ENCODE measurements around the gene FHOD3. TPM values are rescaled to one million over a fixed set of nuclear protein-coding genes. Genes with fewer than 3 reads are reported as not detected.

Gene FHOD3
- total RNA-seq, 2 donors from 2014 or later, result 66.0 to 114 TPM

DNA sequence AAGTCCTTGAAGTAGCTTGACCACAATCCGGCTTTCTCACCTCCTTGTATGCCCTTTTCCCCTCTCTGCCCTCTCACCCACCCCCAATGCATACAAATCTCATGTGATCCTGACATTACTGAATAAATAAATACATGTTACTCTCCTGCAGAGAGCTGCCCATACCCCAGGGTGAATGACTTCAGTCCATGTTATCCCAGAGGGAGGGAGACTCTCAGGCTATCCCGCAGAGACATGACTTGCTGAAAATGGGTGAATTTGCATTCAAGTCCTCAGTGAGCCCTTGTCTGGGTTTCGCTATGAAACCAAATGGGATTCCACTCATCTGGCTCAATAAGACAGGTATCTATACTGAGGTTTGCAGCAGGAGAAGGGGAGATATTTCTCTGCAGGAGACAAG, 168.5 kb downstream of the FHOD3 start:
- Histone ChIP-seq H3K9me3 (no peaks in the 10 kb centered on the region), H3K4me1 (peaks cover 0 to 59% of the 10 kb centered on the region in 2 donors), H3K27me3 (no peaks in the 10 kb centered on the region), H3K4me3 (no peak overlapping the region), H3K27ac (peak overlapping the region; percentile 77 to 82), H3K36me3 (no peaks in the 10 kb centered on the region)
- TF ChIP-seq, protein P1, sequence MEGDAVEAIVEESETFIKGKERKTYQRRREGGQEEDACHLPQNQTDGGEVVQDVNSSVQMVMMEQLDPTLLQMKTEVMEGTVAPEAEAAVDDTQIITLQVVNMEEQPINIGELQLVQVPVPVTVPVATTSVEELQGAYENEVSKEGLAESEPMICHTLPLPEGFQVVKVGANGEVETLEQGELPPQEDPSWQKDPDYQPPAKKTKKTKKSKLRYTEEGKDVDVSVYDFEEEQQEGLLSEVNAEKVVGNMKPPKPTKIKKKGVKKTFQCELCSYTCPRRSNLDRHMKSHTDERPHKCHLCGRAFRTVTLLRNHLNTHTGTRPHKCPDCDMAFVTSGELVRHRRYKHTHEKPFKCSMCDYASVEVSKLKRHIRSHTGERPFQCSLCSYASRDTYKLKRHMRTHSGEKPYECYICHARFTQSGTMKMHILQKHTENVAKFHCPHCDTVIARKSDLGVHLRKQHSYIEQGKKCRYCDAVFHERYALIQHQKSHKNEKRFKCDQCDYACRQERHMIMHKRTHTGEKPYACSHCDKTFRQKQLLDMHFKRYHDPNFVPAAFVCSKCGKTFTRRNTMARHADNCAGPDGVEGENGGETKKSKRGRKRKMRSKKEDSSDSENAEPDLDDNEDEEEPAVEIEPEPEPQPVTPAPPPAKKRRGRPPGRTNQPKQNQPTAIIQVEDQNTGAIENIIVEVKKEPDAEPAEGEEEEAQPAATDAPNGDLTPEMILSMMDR (IDR thresholded peaks at IDR 0.05), result no peak
- no peak for DNase-seq (ENCODE audit: low spot score)

DNA sequence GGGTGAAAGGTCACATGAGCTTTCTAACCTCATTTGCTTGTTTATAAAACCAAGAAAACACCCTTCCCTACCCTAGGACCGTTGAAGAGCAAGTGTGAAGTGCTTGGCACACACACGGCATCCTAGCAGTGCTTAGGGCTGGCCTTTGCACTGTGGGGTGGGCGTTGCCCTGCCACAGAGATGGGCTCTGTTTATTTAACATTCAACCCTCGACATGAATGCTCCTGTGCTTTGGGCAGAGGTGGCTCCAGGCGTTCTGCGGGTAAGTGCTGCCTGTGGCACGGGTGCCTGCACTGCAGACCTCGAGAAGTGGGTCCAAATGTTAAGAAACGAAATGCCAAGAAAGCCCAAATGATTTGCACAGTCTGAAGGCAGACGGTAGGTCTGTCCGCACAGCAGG, 170.1 kb downstream of the FHOD3 start:
- TF ChIP-seq, protein P1 (IDR thresholded peaks at IDR 0.05), result no peak
- Histone ChIP-seq H3K27me3 (no peaks in the 10 kb centered on the region), H3K4me1 (peaks cover 0 to 65% of the 10 kb centered on the region in 2 donors), H3K4me3 (no peak overlapping the region), H3K36me3 (no peaks in the 10 kb centered on the region), H3K27ac (peak overlapping the region; percentile 77 to 82), H3K9me3 (no peaks in the 10 kb centered on the region)
- no peak for DNase-seq (ENCODE audit: low spot score)

DNA sequence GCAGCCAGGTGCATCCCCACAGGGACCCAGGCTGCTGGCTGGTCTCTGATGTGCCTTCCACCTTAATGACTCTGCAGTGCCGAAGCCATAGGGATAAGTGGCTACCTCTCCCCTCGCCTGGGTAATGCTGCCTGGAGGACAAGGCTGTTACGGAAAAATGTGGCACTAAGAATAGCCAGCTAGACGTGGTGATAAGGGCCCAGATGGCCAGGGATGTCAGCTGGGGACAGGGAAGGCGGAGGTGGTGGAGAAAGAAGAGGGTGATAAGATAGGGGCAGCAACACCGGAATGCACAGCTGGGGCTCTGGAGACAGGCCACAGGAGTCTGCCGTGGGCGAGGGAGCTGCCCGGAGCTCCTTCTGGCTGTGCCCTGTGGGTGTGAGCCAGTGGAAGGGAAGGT, 170.6 kb downstream of the FHOD3 start:
- no peak for DNase-seq (ENCODE audit: low spot score)
- TF ChIP-seq, protein P1 (IDR thresholded peaks at IDR 0.05), result no peak
- H3K27me3 ChIP-seq, result no peaks in the 10 kb centered on the region
- H3K9me3 ChIP-seq, result no peaks in the 10 kb centered on the region
- H3K4me1 ChIP-seq, result peaks cover 0 to 65% of the 10 kb centered on the region in 2 donors
- H3K4me3 ChIP-seq, result no peak overlapping the region
- no peaks in the 10 kb centered on the region for H3K36me3 ChIP-seq
- H3K27ac ChIP-seq, result peak overlapping the region; percentile 77 to 82

DNA sequence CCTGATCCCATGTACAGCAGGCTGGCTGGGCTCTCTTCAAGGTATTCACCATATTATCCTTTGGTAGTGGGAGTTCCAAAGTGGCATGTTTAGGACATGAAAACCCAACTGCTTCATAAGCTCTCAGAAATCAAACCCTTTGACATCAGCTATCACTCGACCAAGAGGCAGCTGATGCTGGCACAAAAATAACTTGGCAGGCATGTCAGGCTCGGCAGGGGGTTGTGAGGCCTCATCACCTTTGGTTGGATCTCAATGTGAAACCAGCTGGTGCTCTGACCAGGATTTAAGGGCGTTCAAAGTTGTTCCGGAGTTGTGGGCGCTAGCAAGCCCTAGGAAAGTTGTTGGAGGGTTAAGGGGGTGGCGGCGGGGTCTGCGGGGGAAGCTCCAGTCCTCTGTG, 171.9 kb downstream of the FHOD3 start:
- Histone ChIP-seq H3K4me1 (peaks cover 0 to 61% of the 10 kb centered on the region in 2 donors), H3K4me3 (no peak overlapping the region), H3K36me3 (no peaks in the 10 kb centered on the region), H3K27ac (peak overlapping the region; percentile 77 to 82), H3K27me3 (no peaks in the 10 kb centered on the region), H3K9me3 (no peaks in the 10 kb centered on the region)
- TF ChIP-seq, protein P1 (IDR thresholded peaks at IDR 0.05), result no peak
- DNase-seq (ENCODE audit: low spot score), result no peak

DNA sequence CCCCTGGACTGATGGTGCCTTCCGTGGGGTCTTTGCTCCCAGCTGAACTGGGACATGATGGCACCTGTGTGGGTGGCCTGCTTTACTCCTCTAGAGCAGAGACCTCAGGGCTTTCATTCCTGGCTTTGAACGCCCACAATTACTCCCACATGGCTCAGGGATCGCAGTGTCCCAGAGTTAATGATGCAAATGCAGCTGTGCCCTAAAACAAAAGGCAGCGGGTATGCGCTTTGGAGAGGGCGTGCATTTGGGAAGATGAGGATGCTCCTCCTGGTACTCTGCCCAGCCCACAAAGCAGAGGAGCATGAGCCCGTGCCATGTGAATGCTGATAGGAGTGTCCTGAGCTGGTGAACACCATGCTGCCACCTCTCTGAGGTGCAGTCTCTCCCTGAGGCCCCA, 173.4 kb downstream of the FHOD3 start:
- H3K36me3 ChIP-seq, result no peaks in the 10 kb centered on the region
- TF ChIP-seq, protein P1 (IDR thresholded peaks at IDR 0.05), result no peak
- peak overlapping the region; percentile 77 to 82 for H3K27ac ChIP-seq
- H3K27me3 ChIP-seq, result no peaks in the 10 kb centered on the region
- peaks cover 0 to 47% of the 10 kb centered on the region in 2 donors for H3K4me1 ChIP-seq
- no peaks in the 10 kb centered on the region for H3K9me3 ChIP-seq
- DNase-seq (ENCODE audit: low spot score), result no peak
- H3K4me3 ChIP-seq, result no peak overlapping the region

DNA sequence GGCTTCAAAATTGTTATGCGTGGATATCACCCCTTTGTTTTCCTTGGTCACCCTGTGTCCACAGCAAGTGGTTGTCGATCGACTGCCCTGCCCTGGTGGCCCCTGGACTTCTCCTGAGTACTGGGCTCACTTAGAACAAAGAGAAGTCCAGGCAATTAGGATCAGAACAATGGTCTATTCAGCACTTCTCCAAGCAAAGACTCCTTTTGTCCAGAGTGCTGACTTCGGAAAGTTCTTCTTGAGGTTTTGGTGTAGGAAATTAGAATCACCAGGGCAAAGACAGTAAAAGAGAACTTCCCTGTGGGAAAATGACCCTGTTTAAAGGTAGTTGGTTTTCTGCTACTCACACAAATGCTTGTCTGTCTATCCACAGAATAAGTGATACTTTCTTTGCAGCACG, 173.9 kb downstream of the FHOD3 start:
- DNase-seq (ENCODE audit: low spot score), result no peak
- TF ChIP-seq, protein P1 (IDR thresholded peaks at IDR 0.05), result no peak
- no peak overlapping the region for H3K4me3 ChIP-seq
- H3K36me3 ChIP-seq, result no peaks in the 10 kb centered on the region
- no peaks in the 10 kb centered on the region for H3K9me3 ChIP-seq
- H3K27ac ChIP-seq, result peak overlapping the region; percentile 54 to 77
- H3K4me1 ChIP-seq, result peaks cover 0 to 43% of the 10 kb centered on the region in 2 donors
- no peaks in the 10 kb centered on the region for H3K27me3 ChIP-seq

All from right atrium auricular region (tissue), 2 donors.